Endodermal cell (in vitro differentiated cells): ENCODE measurements around the gene MMP15. TPM values are rescaled to one million over a fixed set of nuclear protein-coding genes. Genes with fewer than 3 reads are reported as not detected.
A peak's percentile ranks its signal among the peaks of the same experiment; 100 is the strongest.
"Not testable (repeated sequence)": the region's sequence is repeated elsewhere in the genome, so short reads cannot be mapped to it uniquely, and the experiment has no call there.

ENCODE experiments used
- DNase-seq: peaks from one replicate; pipeline ENCODE4 v3.0.0-alpha.2; 2017
- H3K27ac ChIP-seq: 2 replicates; pipeline ENCODE4 v1.5.1; 2013; ENCODE audit warnings: mild to moderate bottlenecking, low read depth, low read length, moderate library complexity
- H3K27me3 ChIP-seq: 2 replicates; pipeline ENCODE4 v1.6.1; 2013; ENCODE audit warnings: mild to moderate bottlenecking, low read length, moderate library complexity; ENCODE audit not compliant: insufficient read depth, control insufficient read depth, poor library complexity, severe bottlenecking
- H3K36me3 ChIP-seq: 2 replicates; pipeline ENCODE4 v1.7.0; 2013; ENCODE audit warnings: mild to moderate bottlenecking, low read length, moderate library complexity; ENCODE audit not compliant: control insufficient read depth, insufficient read depth
- H3K4me1 ChIP-seq: one replicate; pipeline ENCODE4 v1.7.0; 2013; ENCODE audit warnings: low read length; ENCODE audit not compliant: control insufficient read depth, insufficient read depth
- H3K4me3 ChIP-seq: 2 replicates; pipeline ENCODE4 v1.5.1; 2013; ENCODE audit warnings: mild to moderate bottlenecking, low read length, moderate library complexity
- H3K9ac ChIP-seq: 2 replicates; pipeline ENCODE4 v1.6.1; 2013; ENCODE audit warnings: mild to moderate bottlenecking, low read length, moderate library complexity; ENCODE audit not compliant: poor library complexity, severe bottlenecking; ENCODE audit errors: extremely low read depth
- H3K9me3 ChIP-seq: 2 replicates; pipeline ENCODE4 v1.6.1; 2013; ENCODE audit warnings: mild to moderate bottlenecking, low read length, moderate library complexity; ENCODE audit not compliant: control insufficient read depth
- H3K27ac Mint-ChIP-seq: 2 replicates; pipeline ENCODE4 v1.8.0; 2020; ENCODE audit warnings: mixed read lengths
- H3K27me3 Mint-ChIP-seq: 2 replicates; pipeline ENCODE4 v1.8.0; 2021; ENCODE audit warnings: mild to moderate bottlenecking, mixed read lengths; ENCODE audit not compliant: insufficient read depth
- H3K36me3 Mint-ChIP-seq: 2 replicates; pipeline ENCODE4 v1.8.0; 2020; ENCODE audit warnings: low read depth, mixed read lengths
- H3K4me1 Mint-ChIP-seq: 2 replicates; pipeline ENCODE4 v1.8.0; 2020; ENCODE audit warnings: mixed read lengths
- H3K4me3 Mint-ChIP-seq: 2 replicates; pipeline ENCODE4 v1.8.0; 2020; ENCODE audit warnings: mild to moderate bottlenecking, moderate library complexity, mixed read lengths
- H3K9me3 Mint-ChIP-seq: 2 replicates; pipeline ENCODE4 v1.8.0; 2020; ENCODE audit warnings: mild to moderate bottlenecking, mixed read lengths
- CTCF ChIP-seq: fragments of 200-600 bp; sonication (generic); conservative IDR thresholded peaks from 2 replicates; pipeline ENCODE4 v1.5.0; 2021; ENCODE audit warnings: antibody characterized with exemption, mild to moderate bottlenecking
- WGBS, 2 experiments: methylation state at CpG; one replicate each; pipeline versions ENCODE4 v1.1.5 to v1.1.7; 2013; ENCODE audit warnings: missing lambda C conversion rate in 2 of 2, mixed read lengths in 1 of 2; ENCODE audit not compliant: insufficient coverage in 1 of 2, insufficient read length in 1 of 2; 5-methylcytosine and 5-hydroxymethylcytosine counted together
- long read RNA-seq, 4 experiments: library from polyadenylated mRNA in 2 of 4; library from RNA in 1 of 4; library from capped mRNA in 1 of 4; stranded (forward) in 3 of 4; unstranded in 1 of 4; transcript quantifications; one replicate each; pipeline ENCODE4 v2.0.0, GENCODE V29; 2020 to 2021; ENCODE audit warnings: inconsistent platforms in 1 of 4
- polyA plus RNA-seq, 2 experiments: library from polyadenylated mRNA; stranded (reverse); fragments of 50-300 nt; gene quantifications; one replicate each; pipeline ENCODE4 v1.2.3, GENCODE V29; 2013
- total RNA-seq, 2 donors: library from RNA; stranded (reverse); fragmentation: NEBNext Ultra II Directional in 1 of 2; extraction: Animal tissue kit (Norgen Biotek cat#: 25700) in 1 of 2; gene quantifications; 2 replicates in 1 of 2; 3 replicates in 1 of 2; pipeline ENCODE4 v1.2.1, GENCODE V29; 2021

The MMP15 gene
- 100 to 1,000 TPM in 1 of 2 donors, 10 to 100 TPM in 1; 99.8 to 105 TPM for total RNA-seq
- polyA plus RNA-seq (2013, experiment 1 of 2) = 34.0 TPM
- 34.0 TPM for polyA plus RNA-seq (2013, experiment 2 of 2)
- long read RNA-seq, experiment 1, full-length matches to known transcripts = 4 of 70 reads
- long read RNA-seq, experiment 1, partial matches to known transcripts = 65 of 70 reads
- long read RNA-seq, experiment 1, other reads (novel, unspliced or antisense) = 1 of 70 reads
- long read RNA-seq, experiment 2, full-length matches to known transcripts = 164 of 207 reads
- long read RNA-seq, experiment 2, partial matches to known transcripts = 35 of 207 reads
- long read RNA-seq, experiment 2, other reads (novel, unspliced or antisense) = 8 of 207 reads
- long read RNA-seq, experiment 3, partial matches to known transcripts = 1 of 6 reads
- long read RNA-seq, experiment 3, other reads (novel, unspliced or antisense) = 5 of 6 reads
- long read RNA-seq, experiment 4, partial matches to known transcripts = 8 of 8 reads
- long read RNA-seq, experiment 4, other reads (novel, unspliced or antisense) = 0 of 8 reads

GRCh38 chr16:58025351-58026138 is at the start of gene MMP15:
Gene MMP15 (plus strand): TSS chr16:58025754. CDS start chr16:58026351, 597 bp downstream.
- H3K27ac ChIP-seq = no peak within 1 kb of the TSS

GRCh38 chr16:57976331-57976796 is 49.2 kb upstream of the MMP15 start:
- no peaks in the 10 kb centered on the region for H3K9me3 Mint-ChIP-seq
- TF ChIP-seq CTCF = no peak
- H3K4me3 ChIP-seq = no peak overlapping the region
- H3K9ac ChIP-seq = no peak overlapping the region
- no peaks in the 10 kb centered on the region for H3K27me3 ChIP-seq
- 50 to 81% methylated on average over 1 to 2 of the region's 2 CpGs for WGBS, 2 experiments
- no peaks in the 10 kb centered on the region for H3K9me3 ChIP-seq
- no peaks in the 10 kb centered on the region for H3K36me3 Mint-ChIP-seq
- no peaks in the 10 kb centered on the region for H3K27me3 Mint-ChIP-seq
- H3K4me3 Mint-ChIP-seq = no peak overlapping the region
- no peak overlapping the region for H3K27ac ChIP-seq
- H3K36me3 ChIP-seq = no peaks in the 10 kb centered on the region
- H3K4me1 Mint-ChIP-seq = peaks cover 21% of the 10 kb centered on the region
- H3K4me1 ChIP-seq = peaks cover 7% of the 10 kb centered on the region
- no peak overlapping the region for H3K27ac Mint-ChIP-seq
- no peak for DNase-seq

More at GRCh38 chr16:58025351-58026138, at the start of gene MMP15:
- Histone ChIP-seq H3K4me1 (peaks cover 25% of the 10 kb centered on the region), H3K36me3 (peaks cover 26% of the 10 kb centered on the region), H3K9ac (peak within 1 kb of the TSS; percentile 63), H3K27me3 (no peaks in the 10 kb centered on the region), H3K9me3 (no peaks in the 10 kb centered on the region), H3K4me3 (peak within 1 kb of the TSS; percentile 85)
- WGBS, 2 experiments = 0% methylated on average over 35 to 87 of the region's 90 CpGs
- peak; percentile 99 for DNase-seq
- TF ChIP-seq CTCF = no peak
- peaks cover 54% of the 10 kb centered on the region for H3K4me1 Mint-ChIP-seq
- peaks cover 11% of the 10 kb centered on the region for H3K36me3 Mint-ChIP-seq
- no peaks in the 10 kb centered on the region for H3K27me3 Mint-ChIP-seq
- H3K27ac Mint-ChIP-seq = peak within 1 kb of the TSS; percentile 96
- H3K9me3 Mint-ChIP-seq = no peaks in the 10 kb centered on the region
- H3K4me3 Mint-ChIP-seq = peak within 1 kb of the TSS; percentile 76

- Mint-ChIP-seq H3K27ac (no peak overlapping the region), H3K9me3 (no peaks in the 10 kb centered on the region), H3K27me3 (no peaks in the 10 kb centered on the region), H3K4me1 (peaks cover 27% of the 10 kb centered on the region), H3K4me3 (no peak overlapping the region), H3K36me3 (no peaks in the 10 kb centered on the region)
- WGBS, 2 experiments = 88 to 94% methylated on average over 9 to 11 of the region's 12 CpGs
- Histone ChIP-seq H3K4me3 (no peak overlapping the region), H3K9ac (no peak overlapping the region), H3K4me1 (peaks cover 7% of the 10 kb centered on the region), H3K9me3 (no peaks in the 10 kb centered on the region), H3K36me3 (no peaks in the 10 kb centered on the region), H3K27me3 (no peaks in the 10 kb centered on the region), H3K27ac (no peak overlapping the region)
- no peak for DNase-seq
- peak; percentile 65 for TF ChIP-seq CTCF
Observed at GRCh38 chr16:57977418-57978069, 48.0 kb upstream of the MMP15 start.

- H3K27ac Mint-ChIP-seq, H3K36me3 ChIP-seq, H3K4me3 ChIP-seq, H3K27ac ChIP-seq, H3K4me3 Mint-ChIP-seq, H3K9me3 ChIP-seq, DNase-seq, H3K9me3 Mint-ChIP-seq, H3K27me3 Mint-ChIP-seq, H3K36me3 Mint-ChIP-seq, H3K4me1 ChIP-seq, H3K9ac ChIP-seq, H3K27me3 ChIP-seq: not testable (repeated sequence)
- H3K4me1 Mint-ChIP-seq = peaks cover 27% of the 10 kb centered on the region
- WGBS, 2 experiments = 94 to 100% methylated on average over 1 to 2 of the region's 2 CpGs
Observed at GRCh38 chr16:57978070-57978465, 47.5 kb upstream of the MMP15 start.
